HEK293 (cell line): ENCODE results near the gene ABLIM3.

Experiments
- CTCF ChIA-PET: fragments of 350-600 bp; formaldehyde crosslinking; extraction: SDS; loops from one replicate; lab custom pipeline; 2021; ENCODE audit warnings: antibody characterized with exemption; lab: Yijun Ruan, JAX
- POLR2A ChIA-PET: fragments of 300-600 bp; formaldehyde crosslinking; extraction: SDS; loops from one replicate; lab custom pipeline; 2020; ENCODE audit warnings: antibody characterized with exemption, inconsistent platforms; lab: Yijun Ruan, JAX
- H3K27ac ChIP-seq: fragments of 200-500 bp; sonication (Bioruptor generic); 2 replicates; pipeline ENCODE4 v1.5.1; 2014; ENCODE audit warnings: low read depth, low read length, control low read depth, inconsistent platforms; ENCODE audit errors: extremely low read depth
- H3K36me3 ChIP-seq, 2 experiments: fragments of 200-500 bp in 1 of 2; sonication (Bioruptor generic) in 1 of 2; 1 replicate in 1 of 2; 2 replicates in 1 of 2; pipeline ENCODE4 v1.5.1; 2014 to 2017; ENCODE audit warnings: inconsistent platforms in 2 of 2, low read length in 2 of 2; ENCODE audit not compliant: control insufficient read depth in 2 of 2, insufficient read depth in 1 of 2
- H3K4me1 ChIP-seq: fragments of 200-500 bp; sonication (Bioruptor generic); 2 replicates; pipeline ENCODE4 v1.5.1; 2014; ENCODE audit warnings: mild to moderate bottlenecking, low read length, inconsistent platforms; ENCODE audit not compliant: control insufficient read depth, insufficient read depth
- H3K4me3 ChIP-seq: 2 replicates; pipeline ENCODE4 v1.5.1; 2011; ENCODE audit warnings: low read depth, mild to moderate bottlenecking, control low read depth, low read length, moderate library complexity
- H3K9me3 ChIP-seq: fragments of 200-500 bp; sonication (Bioruptor generic); 2 replicates; pipeline ENCODE4 v1.5.1; 2014; ENCODE audit warnings: low read depth, low read length, inconsistent platforms; ENCODE audit not compliant: control insufficient read depth, insufficient read depth
- EGR2 ChIP-seq: fragments of 450-650 bp; formaldehyde crosslinking; IDR thresholded peaks from 2 replicates; pipeline ENCODE4 v1.5.1; 2016; ENCODE audit warnings: low read depth, missing biosample characterization, missing genetic modification characterization
- GLIS2 ChIP-seq: fragments of 450-650 bp; formaldehyde crosslinking; IDR thresholded peaks from 2 replicates; pipeline ENCODE4 v1.5.1; 2016; ENCODE audit warnings: missing biosample characterization, missing genetic modification characterization
- SETDB1 ChIP-seq: IDR thresholded peaks from one replicate; pipeline ENCODE4 v1.6.1; 2017; ENCODE audit warnings: mild to moderate bottlenecking, low read length, moderate library complexity, mixed read lengths; ENCODE audit not compliant: insufficient read length
- YY2 ChIP-seq: fragments of 450-650 bp; formaldehyde crosslinking; IDR thresholded peaks from 2 replicates; pipeline ENCODE4 v1.5.1; 2016; ENCODE audit warnings: missing biosample characterization, missing genetic modification characterization
- ZIC2 ChIP-seq: fragments of 450-650 bp; formaldehyde crosslinking; IDR thresholded peaks from 2 replicates; pipeline ENCODE4 v1.5.1; 2016; ENCODE audit warnings: missing biosample characterization, missing genetic modification characterization
- ZNF10 ChIP-seq: fragments of 450-650 bp; formaldehyde crosslinking; IDR thresholded peaks from 2 replicates; pipeline ENCODE4 v1.5.1; 2017; ENCODE audit warnings: missing biosample characterization, missing genetic modification characterization
- ZNF132 ChIP-seq: fragments of 450-650 bp; formaldehyde crosslinking; IDR thresholded peaks from 2 replicates; pipeline ENCODE4 v1.5.1; 2017; ENCODE audit warnings: missing biosample characterization, missing genetic modification characterization, borderline replicate concordance
- ZNF146 ChIP-seq: fragments of 450-650 bp; formaldehyde crosslinking; IDR thresholded peaks from 2 replicates; pipeline ENCODE4 v1.5.1; 2016; ENCODE audit warnings: missing biosample characterization, missing genetic modification characterization
- ZNF157 ChIP-seq: fragments of 450-650 bp; formaldehyde crosslinking; IDR thresholded peaks from 2 replicates; pipeline ENCODE4 v1.5.1; 2016; ENCODE audit warnings: missing biosample characterization, missing genetic modification characterization
- ZNF16 ChIP-seq: fragments of 450-650 bp; formaldehyde crosslinking; IDR thresholded peaks from 2 replicates; pipeline ENCODE4 v1.5.1; 2016; ENCODE audit warnings: low read depth, missing biosample characterization, missing genetic modification characterization
- ZNF169 ChIP-seq: fragments of 450-650 bp; formaldehyde crosslinking; IDR thresholded peaks from 2 replicates; pipeline ENCODE4 v1.5.1; 2016; ENCODE audit warnings: missing biosample characterization, missing genetic modification characterization
- ZNF292 ChIP-seq: fragments of 450-650 bp; formaldehyde crosslinking; IDR thresholded peaks from 2 replicates; pipeline ENCODE4 v1.5.1; 2016; ENCODE audit warnings: low read depth, missing biosample characterization, missing genetic modification characterization, borderline replicate concordance
- ZNF596 ChIP-seq: fragments of 450-650 bp; IDR thresholded peaks from 2 replicates; pipeline ENCODE4 v1.5.0; 2018; ENCODE audit warnings: missing biosample characterization, mild to moderate bottlenecking, missing genetic modification characterization, moderate library complexity
- ZNF610 ChIP-seq: fragments of 450-650 bp; formaldehyde crosslinking; IDR thresholded peaks from 2 replicates; pipeline ENCODE4 v1.5.1; 2016; ENCODE audit warnings: missing biosample characterization, missing genetic modification characterization, borderline replicate concordance
- TF ChIP-seq, protein P1 (sequence below): fragments of 450-650 bp; formaldehyde crosslinking; IDR thresholded peaks from 2 replicates; pipeline ENCODE4 v1.5.1; 2017; ENCODE audit warnings: missing biosample characterization, missing genetic modification characterization
- TF ChIP-seq, protein P2 (sequence below): fragments of 450-650 bp; formaldehyde crosslinking; IDR thresholded peaks from 2 replicates; pipeline ENCODE4 v1.5.1; 2016; ENCODE audit warnings: missing biosample characterization, missing genetic modification characterization
- TF ChIP-seq, protein P3 (sequence below): fragments of 450-650 bp; formaldehyde crosslinking; IDR thresholded peaks from 2 replicates; pipeline ENCODE4 v1.5.0; 2017; ENCODE audit warnings: missing biosample characterization, missing genetic modification characterization, borderline replicate concordance
- TF ChIP-seq, protein P4 (sequence below): IDR thresholded peaks from 2 replicates; pipeline ENCODE4 v1.6.1; 2011; ENCODE audit warnings: mild to moderate bottlenecking, low read depth, low read length, borderline replicate concordance
- TF ChIP-seq, protein P5 (sequence below): fragments of 450-650 bp; formaldehyde crosslinking; IDR thresholded peaks from 2 replicates; pipeline ENCODE4 v1.5.1; 2017; ENCODE audit warnings: missing biosample characterization, missing genetic modification characterization
- TF ChIP-seq, protein P6 (sequence below): sonication (generic); formaldehyde crosslinking; IDR thresholded peaks from 2 replicates; pipeline ENCODE4 v1.8.1; 2022; ENCODE audit warnings: mild to moderate bottlenecking, moderate library complexity, missing genetic modification reagents

ABLIM3 gene

DNA sequence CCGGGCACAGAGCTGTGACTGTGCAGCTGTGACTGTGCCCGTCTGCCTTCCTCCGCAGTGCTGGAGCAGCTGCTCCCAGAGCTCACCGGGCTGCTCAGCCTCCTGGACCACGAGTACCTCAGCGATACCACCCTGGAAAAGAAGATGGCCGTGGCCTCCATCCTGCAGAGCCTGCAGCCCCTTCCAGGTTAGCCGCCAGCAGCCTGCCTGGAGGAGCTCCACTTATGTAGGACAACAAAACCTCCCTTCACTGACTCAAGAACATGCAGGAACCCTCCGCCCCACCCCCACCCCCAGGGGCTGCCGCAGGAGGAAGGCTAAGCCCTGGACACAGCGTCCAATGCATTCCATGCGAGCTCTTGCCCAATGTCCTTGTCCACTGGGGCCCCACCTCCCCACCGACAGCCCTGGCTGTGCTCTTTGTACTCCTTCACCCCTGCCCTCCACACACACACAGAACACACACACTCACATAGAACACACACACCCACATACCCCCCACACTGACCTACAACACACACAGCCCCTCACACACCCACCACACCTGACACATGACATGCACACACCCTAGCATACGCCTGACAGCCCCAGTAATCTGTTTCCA is 158.3 kb downstream of the ABLIM3 start (continued):
- TF ChIP-seq, protein P1, sequence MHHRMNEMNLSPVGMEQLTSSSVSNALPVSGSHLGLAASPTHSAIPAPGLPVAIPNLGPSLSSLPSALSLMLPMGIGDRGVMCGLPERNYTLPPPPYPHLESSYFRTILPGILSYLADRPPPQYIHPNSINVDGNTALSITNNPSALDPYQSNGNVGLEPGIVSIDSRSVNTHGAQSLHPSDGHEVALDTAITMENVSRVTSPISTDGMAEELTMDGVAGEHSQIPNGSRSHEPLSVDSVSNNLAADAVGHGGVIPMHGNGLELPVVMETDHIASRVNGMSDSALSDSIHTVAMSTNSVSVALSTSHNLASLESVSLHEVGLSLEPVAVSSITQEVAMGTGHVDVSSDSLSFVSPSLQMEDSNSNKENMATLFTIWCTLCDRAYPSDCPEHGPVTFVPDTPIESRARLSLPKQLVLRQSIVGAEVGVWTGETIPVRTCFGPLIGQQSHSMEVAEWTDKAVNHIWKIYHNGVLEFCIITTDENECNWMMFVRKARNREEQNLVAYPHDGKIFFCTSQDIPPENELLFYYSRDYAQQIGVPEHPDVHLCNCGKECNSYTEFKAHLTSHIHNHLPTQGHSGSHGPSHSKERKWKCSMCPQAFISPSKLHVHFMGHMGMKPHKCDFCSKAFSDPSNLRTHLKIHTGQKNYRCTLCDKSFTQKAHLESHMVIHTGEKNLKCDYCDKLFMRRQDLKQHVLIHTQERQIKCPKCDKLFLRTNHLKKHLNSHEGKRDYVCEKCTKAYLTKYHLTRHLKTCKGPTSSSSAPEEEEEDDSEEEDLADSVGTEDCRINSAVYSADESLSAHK, result no peak
- no peak for TF ChIP-seq ZNF146 (tag by site-specific recombination)
- TF ChIP-seq GLIS2 (tag by site-specific recombination), result no peak

DNA sequence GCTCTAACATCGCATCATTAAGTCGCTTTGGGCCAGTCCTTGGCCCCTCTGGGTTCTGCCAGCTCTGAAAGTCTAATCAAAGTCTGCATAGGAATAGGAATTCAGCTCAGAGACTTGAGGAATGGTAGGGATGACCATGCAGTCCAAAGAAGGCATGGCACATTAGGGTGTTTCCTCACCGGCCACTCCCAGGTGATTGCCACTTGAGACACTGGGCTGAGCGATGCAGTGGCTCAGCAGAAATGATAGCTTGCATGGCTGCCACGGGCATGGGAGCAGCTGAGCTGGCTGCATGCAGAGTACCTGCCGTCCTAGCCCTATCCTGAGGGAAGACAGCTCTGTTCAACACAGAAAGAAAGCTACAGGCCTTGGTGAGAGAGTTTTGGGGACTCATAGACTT is 159.1 kb downstream of the ABLIM3 start:
- H3K9me3 ChIP-seq, result no peaks in the 10 kb centered on the region
- no peak overlapping the region for H3K27ac ChIP-seq
- H3K4me1 ChIP-seq, result no peaks in the 10 kb centered on the region
- TF ChIP-seq ZIC2 (tag by site-specific recombination) (no peak), ZNF132 (tag by site-specific recombination) (no peak), YY2 (no peak), ZNF16 (no peak), ZNF169 (tag by site-specific recombination) (no peak), EGR2 (no peak), ZNF10 (tag by site-specific recombination) (no peak), ZNF157 (no peak), SETDB1 (no peak), ZNF610 (tag by site-specific recombination) (no peak)
- TF ChIP-seq, protein P2, sequence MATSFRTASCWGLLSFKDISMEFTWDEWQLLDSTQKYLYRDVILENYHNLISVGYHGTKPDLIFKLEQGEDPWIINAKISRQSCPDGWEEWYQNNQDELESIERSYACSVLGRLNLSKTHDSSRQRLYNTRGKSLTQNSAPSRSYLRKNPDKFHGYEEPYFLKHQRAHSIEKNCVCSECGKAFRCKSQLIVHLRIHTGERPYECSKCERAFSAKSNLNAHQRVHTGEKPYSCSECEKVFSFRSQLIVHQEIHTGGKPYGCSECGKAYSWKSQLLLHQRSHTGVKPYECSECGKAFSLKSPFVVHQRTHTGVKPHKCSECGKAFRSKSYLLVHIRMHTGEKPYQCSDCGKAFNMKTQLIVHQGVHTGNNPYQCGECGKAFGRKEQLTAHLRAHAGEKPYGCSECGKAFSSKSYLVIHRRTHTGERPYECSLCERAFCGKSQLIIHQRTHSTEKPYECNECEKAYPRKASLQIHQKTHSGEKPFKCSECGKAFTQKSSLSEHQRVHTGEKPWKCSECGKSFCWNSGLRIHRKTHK, result no peak
- TF ChIP-seq, protein P3, sequence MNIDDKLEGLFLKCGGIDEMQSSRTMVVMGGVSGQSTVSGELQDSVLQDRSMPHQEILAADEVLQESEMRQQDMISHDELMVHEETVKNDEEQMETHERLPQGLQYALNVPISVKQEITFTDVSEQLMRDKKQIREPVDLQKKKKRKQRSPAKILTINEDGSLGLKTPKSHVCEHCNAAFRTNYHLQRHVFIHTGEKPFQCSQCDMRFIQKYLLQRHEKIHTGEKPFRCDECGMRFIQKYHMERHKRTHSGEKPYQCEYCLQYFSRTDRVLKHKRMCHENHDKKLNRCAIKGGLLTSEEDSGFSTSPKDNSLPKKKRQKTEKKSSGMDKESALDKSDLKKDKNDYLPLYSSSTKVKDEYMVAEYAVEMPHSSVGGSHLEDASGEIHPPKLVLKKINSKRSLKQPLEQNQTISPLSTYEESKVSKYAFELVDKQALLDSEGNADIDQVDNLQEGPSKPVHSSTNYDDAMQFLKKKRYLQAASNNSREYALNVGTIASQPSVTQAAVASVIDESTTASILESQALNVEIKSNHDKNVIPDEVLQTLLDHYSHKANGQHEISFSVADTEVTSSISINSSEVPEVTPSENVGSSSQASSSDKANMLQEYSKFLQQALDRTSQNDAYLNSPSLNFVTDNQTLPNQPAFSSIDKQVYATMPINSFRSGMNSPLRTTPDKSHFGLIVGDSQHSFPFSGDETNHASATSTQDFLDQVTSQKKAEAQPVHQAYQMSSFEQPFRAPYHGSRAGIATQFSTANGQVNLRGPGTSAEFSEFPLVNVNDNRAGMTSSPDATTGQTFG (tag by site-specific recombination), result no peak
- TF ChIP-seq, protein P4, sequence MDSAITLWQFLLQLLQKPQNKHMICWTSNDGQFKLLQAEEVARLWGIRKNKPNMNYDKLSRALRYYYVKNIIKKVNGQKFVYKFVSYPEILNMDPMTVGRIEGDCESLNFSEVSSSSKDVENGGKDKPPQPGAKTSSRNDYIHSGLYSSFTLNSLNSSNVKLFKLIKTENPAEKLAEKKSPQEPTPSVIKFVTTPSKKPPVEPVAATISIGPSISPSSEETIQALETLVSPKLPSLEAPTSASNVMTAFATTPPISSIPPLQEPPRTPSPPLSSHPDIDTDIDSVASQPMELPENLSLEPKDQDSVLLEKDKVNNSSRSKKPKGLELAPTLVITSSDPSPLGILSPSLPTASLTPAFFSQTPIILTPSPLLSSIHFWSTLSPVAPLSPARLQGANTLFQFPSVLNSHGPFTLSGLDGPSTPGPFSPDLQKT, result no peak
- no peaks in the 10 kb centered on the region for H3K36me3 ChIP-seq
- CTCF ChIA-PET, result no interaction called here
- H3K4me3 ChIP-seq, result no peak overlapping the region
- POLR2A ChIA-PET, result no interaction called here

DNA sequence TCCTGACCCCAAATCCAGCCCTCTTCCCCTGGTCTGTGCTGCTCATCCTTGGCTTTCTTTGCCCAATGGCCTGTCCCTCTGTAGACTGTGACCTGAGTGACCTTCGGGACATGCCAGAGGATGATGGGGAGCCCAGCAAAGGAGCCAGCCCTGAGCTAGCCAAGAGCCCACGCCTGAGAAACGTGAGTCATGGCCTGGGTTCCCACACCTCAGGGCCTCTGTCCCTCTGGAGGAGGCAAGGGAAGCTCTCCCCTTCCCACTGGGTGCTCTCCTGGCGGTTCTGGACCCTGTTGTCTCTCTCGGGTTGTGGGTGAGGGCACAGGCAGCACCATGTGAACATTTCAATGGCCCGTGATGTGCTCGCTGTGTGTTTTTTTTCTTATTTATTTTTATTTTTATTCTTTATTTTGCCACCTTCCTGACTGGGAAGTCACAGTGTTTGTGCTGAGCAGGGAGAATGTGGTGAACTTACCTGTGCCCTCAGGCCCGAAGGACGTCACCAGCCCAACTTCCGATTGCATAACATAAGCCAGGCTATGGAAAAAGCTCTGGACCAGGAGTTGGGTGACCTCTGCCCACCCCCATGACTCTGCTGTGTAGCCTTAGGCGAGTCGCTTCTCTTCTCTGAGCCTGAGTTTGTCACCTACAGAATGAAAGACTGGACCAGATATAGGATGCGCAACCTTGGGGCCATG is 159.9 kb downstream of the ABLIM3 start:
- Histone ChIP-seq H3K4me1 (no peaks in the 10 kb centered on the region), H3K4me3 (no peak overlapping the region), H3K27ac (no peak overlapping the region), H3K9me3 (no peaks in the 10 kb centered on the region), H3K36me3 (no peaks in the 10 kb centered on the region)
- ChIA-PET POLR2A (no interaction called here), CTCF (interaction anchor here (0.8 to 1.1 kb wide), 2 partner anchors 30 to 625 kb away, joined by 4 read pairs; no protein-coding TSS in a partner anchor)
- TF ChIP-seq, protein P5, sequence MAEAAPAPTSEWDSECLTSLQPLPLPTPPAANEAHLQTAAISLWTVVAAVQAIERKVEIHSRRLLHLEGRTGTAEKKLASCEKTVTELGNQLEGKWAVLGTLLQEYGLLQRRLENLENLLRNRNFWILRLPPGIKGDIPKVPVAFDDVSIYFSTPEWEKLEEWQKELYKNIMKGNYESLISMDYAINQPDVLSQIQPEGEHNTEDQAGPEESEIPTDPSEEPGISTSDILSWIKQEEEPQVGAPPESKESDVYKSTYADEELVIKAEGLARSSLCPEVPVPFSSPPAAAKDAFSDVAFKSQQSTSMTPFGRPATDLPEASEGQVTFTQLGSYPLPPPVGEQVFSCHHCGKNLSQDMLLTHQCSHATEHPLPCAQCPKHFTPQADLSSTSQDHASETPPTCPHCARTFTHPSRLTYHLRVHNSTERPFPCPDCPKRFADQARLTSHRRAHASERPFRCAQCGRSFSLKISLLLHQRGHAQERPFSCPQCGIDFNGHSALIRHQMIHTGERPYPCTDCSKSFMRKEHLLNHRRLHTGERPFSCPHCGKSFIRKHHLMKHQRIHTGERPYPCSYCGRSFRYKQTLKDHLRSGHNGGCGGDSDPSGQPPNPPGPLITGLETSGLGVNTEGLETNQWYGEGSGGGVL, result no peak
- TF ChIP-seq ZNF596 (no peak), ZNF292 (tag by site-specific recombination) (no peak)
- TF ChIP-seq, protein P6, sequence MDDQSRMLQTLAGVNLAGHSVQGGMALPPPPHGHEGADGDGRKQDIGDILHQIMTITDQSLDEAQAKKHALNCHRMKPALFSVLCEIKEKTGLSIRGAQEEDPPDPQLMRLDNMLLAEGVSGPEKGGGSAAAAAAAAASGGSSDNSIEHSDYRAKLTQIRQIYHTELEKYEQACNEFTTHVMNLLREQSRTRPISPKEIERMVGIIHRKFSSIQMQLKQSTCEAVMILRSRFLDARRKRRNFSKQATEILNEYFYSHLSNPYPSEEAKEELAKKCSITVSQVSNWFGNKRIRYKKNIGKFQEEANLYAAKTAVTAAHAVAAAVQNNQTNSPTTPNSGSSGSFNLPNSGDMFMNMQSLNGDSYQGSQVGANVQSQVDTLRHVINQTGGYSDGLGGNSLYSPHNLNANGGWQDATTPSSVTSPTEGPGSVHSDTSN (CRISPR knock-in tag), result no peak
